Epithelial cell of proximal tubule (primary cell): ENCODE data around the gene SH3D19. TPM values are rescaled to one million over a fixed set of nuclear protein-coding genes. Genes with fewer than 3 reads are reported as not detected.
A peak's percentile ranks its signal among the peaks of the same experiment; 100 is the strongest.

Experiments used
- DNase-seq: peaks from one replicate; pipeline ENCODE4 v3.0.0-alpha.2; 2011; ENCODE audit warnings: low read depth
- H3K4me3 ChIP-seq: 2 replicates; pipeline ENCODE4 v1.5.1; 2011; ENCODE audit warnings: low read depth, mild to moderate bottlenecking, low read length
- total RNA-seq: library from RNA; depleted of rRNA; stranded (reverse); fragments of >200 nt; gene quantifications from 2 replicates; pipeline ENCODE4 v1.2.3, GENCODE V29; 2015
- TF ChIP-seq, protein P1 (sequence below): conservative IDR thresholded peaks from 2 replicates; pipeline ENCODE4 v1.5.1; 2012; ENCODE audit warnings: low read depth, mild to moderate bottlenecking, low read length

The SH3D19 gene
- total RNA-seq, 1 donor from 2014 or later: 14.8 TPM

- TF ChIP-seq, protein P1, sequence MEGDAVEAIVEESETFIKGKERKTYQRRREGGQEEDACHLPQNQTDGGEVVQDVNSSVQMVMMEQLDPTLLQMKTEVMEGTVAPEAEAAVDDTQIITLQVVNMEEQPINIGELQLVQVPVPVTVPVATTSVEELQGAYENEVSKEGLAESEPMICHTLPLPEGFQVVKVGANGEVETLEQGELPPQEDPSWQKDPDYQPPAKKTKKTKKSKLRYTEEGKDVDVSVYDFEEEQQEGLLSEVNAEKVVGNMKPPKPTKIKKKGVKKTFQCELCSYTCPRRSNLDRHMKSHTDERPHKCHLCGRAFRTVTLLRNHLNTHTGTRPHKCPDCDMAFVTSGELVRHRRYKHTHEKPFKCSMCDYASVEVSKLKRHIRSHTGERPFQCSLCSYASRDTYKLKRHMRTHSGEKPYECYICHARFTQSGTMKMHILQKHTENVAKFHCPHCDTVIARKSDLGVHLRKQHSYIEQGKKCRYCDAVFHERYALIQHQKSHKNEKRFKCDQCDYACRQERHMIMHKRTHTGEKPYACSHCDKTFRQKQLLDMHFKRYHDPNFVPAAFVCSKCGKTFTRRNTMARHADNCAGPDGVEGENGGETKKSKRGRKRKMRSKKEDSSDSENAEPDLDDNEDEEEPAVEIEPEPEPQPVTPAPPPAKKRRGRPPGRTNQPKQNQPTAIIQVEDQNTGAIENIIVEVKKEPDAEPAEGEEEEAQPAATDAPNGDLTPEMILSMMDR: no peak
- no peak overlapping the region for H3K4me3 ChIP-seq
- no peak for DNase-seq
Measured at GRCh38 chr4:151314479-151314878, 10.9 kb downstream of the SH3D19 start.

DNA sequence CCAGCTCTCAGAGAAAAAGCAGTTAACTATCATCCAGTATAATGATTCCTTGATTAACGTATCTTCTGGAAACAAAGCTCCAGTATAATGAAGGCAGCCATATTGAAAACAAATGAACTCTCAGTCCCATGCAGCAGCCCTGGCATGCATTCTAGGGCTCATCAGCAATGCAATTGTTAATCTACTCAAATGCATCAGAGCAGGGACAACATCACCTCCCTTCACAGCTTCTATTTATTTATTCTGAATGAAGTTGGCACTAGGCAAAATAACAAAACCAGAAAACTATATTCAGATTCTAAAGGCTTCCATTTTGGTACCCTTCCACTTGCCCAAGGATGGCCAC, 11.4 kb downstream of the SH3D19 start:
- DNase-seq: no peak
- no peak overlapping the region for H3K4me3 ChIP-seq
- TF ChIP-seq, protein P1: no peak

- no peak overlapping the region for H3K4me3 ChIP-seq
- TF ChIP-seq, protein P1: no peak
- no peak for DNase-seq
Measured at GRCh38 chr4:151313306-151314009, 11.9 kb downstream of the SH3D19 start.

- TF ChIP-seq, protein P1: no peak
- H3K4me3 ChIP-seq: no peak overlapping the region
- DNase-seq: no peak
Measured at GRCh38 chr4:151310124-151310728, 15.2 kb downstream of the SH3D19 start.

GRCh38 chr4:151304755-151305154, 20.6 kb downstream of the SH3D19 start:
- TF ChIP-seq, protein P1: peak; percentile 11
- DNase-seq: no peak
- no peak overlapping the region for H3K4me3 ChIP-seq

GRCh38 chr4:151304226-151304625, 21.2 kb downstream of the SH3D19 start:
- TF ChIP-seq, protein P1: no peak
- no peak for DNase-seq
- no peak overlapping the region for H3K4me3 ChIP-seq

DNA sequence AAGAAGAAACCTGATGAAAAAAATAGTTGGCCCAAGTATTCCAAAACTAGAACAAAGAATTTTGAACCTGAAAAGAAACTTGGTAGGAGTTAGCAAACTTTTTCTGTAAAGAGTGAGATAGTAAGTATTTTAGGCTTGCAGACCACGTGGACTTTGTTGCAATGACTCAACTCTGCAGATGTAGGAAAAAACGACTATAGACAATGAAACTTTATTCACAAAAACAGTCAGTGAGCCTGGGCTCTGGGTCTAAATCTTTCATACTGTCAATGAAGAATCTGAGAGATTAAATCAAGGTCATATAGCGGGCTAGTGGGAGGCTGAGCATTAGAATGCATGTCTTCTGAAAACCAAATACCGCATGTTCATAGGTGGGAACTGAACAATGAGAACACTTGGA, 23.0 kb downstream of the SH3D19 start:
- H3K4me3 ChIP-seq: no peak overlapping the region
- TF ChIP-seq, protein P1: no peak
- no peak for DNase-seq
